Epithelial cell of proximal tubule (primary cell): ENCODE data around the gene LSAMP. TPM values are rescaled to one million over a fixed set of nuclear protein-coding genes. Genes with fewer than 3 reads are reported as not detected.
A peak's percentile ranks its signal among the peaks of the same experiment; 100 is the strongest.
"Not testable (repeated sequence)": the region's sequence is repeated elsewhere in the genome, so short reads cannot be mapped to it uniquely, and the experiment has no call there.

Experiments
- DNase-seq: peaks from one replicate; pipeline ENCODE4 v3.0.0-alpha.2; 2011; ENCODE audit warnings: low read depth
- H3K4me3 ChIP-seq: 2 replicates; pipeline ENCODE4 v1.5.1; 2011; ENCODE audit warnings: low read depth, mild to moderate bottlenecking, low read length
- CTCF ChIP-seq: conservative IDR thresholded peaks from 2 replicates; pipeline ENCODE4 v1.5.1; 2012; ENCODE audit warnings: low read depth, mild to moderate bottlenecking, low read length
- total RNA-seq: library from RNA; depleted of rRNA; stranded (reverse); fragments of >200 nt; gene quantifications from 2 replicates; pipeline ENCODE4 v1.2.3, GENCODE V29; 2015

The LSAMP gene
- total RNA-seq, 1 donor from 2014 or later: 5.1 TPM

DNA sequence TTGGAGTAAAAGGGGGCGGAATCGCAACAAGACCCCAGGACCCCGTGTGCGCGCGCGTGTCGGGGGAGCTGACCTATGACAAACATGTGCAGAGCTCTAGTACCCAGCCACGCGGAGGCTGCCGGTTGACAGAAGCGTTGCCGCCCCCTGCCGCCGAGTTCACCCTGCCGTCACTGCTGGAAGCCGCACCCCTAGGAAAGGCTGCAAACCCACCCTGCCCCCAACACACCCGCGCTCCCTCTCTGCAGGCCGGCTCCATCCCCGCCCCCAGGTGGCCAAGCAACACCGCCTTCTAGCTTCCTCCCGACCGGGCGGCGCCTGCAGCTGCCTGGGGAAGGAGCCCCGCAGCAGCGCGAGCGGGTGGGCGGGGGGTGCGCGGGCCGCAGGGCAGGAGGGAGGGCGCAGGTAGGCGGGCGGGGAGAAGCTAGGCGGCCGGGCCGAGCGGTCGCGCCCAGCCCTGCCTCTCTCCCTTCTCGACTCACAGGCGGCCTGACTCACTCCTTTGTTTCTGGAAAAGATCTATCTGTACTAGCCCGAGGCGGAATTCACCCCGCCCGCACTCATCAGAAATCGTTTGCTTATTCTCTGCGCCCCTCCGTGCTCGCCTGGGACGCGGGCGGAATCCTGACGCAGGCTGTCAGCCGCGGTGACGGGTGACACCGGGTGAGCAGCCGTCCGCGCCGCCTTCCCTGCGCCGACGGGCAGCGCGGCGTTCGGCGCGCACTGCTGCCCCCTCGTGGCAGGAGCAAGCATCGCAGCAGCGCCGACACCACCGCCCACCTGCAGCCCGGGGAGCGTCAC lies 661.1 kb downstream of the LSAMP start:
- peak overlapping the region; percentile 68 for H3K4me3 ChIP-seq
- no peak for DNase-seq
- peak; percentile 93 for TF ChIP-seq CTCF

GRCh38 chr3:115783426-115783825 lies 661.9 kb downstream of the LSAMP start:
- DNase-seq: not testable (repeated sequence)
- H3K4me3 ChIP-seq: peak overlapping the region; percentile 68

GRCh38 chr3:115779011-115779410 lies 666.3 kb downstream of the LSAMP start:
- no peak for DNase-seq
- no peak for TF ChIP-seq CTCF
- no peak overlapping the region for H3K4me3 ChIP-seq

- no peak for DNase-seq
- H3K4me3 ChIP-seq: no peak overlapping the region
- no peak for TF ChIP-seq CTCF
Observed at GRCh38 chr3:115772951-115773350, 672.3 kb downstream of the LSAMP start.

DNA sequence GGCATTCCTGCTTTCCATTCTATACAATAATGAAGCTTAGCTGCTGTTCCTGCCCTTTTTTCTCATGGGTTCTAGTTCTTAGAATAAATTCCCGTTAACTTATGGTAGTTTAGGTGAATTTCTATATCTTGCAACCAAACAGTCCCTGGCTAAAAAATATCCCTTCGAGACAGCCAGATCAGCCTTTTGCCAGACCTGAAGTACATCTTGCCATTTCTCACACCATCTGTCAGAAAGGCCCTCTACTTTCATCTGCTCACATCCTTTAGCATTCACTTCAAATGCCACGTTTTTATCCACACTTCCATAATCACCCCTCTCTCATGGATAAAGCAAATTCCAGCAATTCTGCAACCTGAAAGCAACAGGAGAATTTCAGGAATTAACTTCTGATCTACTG lies 676.6 kb downstream of the LSAMP start:
- H3K4me3 ChIP-seq: no peak overlapping the region
- no peak for TF ChIP-seq CTCF
- no peak for DNase-seq

DNA sequence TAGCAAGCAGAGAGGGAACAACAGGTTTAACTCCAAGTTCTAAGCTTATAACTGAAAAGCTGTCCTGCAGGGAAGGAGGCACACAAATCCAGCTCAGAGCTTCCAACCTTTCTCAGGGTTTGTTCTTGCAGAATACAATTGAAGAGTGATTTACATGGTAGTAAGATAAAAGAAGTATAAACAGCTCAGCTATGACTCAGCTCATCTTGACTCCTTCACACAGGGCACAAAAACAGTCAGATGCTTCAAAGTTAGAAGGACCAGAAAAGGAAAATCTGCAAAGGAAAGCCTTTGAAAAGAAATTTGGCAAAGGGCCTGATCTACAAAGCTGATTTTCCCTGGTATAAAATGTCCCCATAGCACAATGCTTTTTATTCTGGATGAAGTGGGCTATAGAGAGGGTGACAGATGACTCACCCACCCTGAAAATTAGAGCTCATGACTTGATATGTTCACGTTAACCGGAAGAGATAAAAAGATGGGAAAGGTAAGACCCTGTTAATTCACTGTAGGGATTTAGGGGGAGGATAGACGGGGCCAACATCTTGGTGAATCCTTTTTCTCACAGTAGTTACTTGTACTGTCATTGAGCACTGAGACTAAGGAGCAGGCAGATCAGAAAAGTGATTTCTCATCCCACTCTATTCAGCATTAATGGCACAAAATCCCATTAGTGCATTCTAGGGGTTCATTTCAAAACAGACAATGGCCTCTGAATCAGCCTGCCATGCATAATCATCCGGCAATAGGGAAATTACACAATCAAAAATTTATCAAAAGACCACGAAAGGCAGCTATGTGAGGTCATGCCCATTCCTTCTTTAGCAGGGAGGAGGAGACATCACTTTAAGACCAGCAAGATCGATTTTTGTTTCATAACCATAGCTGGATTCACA lies 678.5 kb downstream of the LSAMP start:
- no peak for TF ChIP-seq CTCF

DNA sequence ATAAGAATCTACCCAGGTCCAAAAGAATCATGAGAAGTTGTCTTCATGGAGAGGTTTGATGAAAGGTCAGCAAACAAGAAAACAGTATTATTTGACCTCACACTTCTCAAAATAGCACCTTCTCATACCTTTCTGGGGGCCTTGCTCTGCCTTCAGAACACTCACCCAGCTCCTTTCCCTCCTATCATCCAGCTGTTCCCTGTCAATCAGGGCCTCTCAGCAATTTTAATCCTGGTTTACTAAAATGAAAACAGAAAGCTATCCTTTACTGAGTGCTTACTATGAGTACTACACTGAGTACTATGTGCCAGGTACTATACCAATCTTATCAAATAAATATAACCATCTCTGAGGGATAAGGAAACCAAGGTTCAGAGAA lies 683.4 kb downstream of the LSAMP start:
- no peak overlapping the region for H3K4me3 ChIP-seq
- DNase-seq: no peak
- no peak for TF ChIP-seq CTCF

More for the DNA sequence above, 678.5 kb downstream of the LSAMP start:
- H3K4me3 ChIP-seq: no peak overlapping the region
- no peak for DNase-seq
